Keratinocyte (primary cell): Measurements from ENCODE around the gene TCIRG1. TPM values are rescaled to one million over a fixed set of nuclear protein-coding genes. Genes with fewer than 3 reads are reported as not detected.

Experiments used
- DNase-seq: peaks from one replicate; pipeline ENCODE4 v3.0.0-alpha.2; 2011; ENCODE audit warnings: low read depth, missing footprints, low spot score
- FAIRE-seq: peaks from 2 replicates; lab custom pipeline; 2011; peaks lifted over from hg19 to GRCh38; lab: Jason Lieb, UNC
- H2AFZ ChIP-seq: 2 replicates; pipeline ENCODE4 v1.6.0; 2012; ENCODE audit warnings: low read length, control low read depth, inconsistent platforms; ENCODE audit not compliant: control insufficient read depth
- H3K27ac ChIP-seq: 2 replicates; pipeline ENCODE4 v1.5.1; 2011; ENCODE audit warnings: low read length; ENCODE audit not compliant: control insufficient read depth, insufficient read depth
- H3K27me3 ChIP-seq: 3 replicates; pipeline ENCODE4 v1.6.0; 2011; ENCODE audit warnings: low read length; ENCODE audit not compliant: control insufficient read depth, insufficient read depth; ENCODE audit errors: extremely low read depth
- H3K36me3 ChIP-seq, 2 experiments: 2 replicates in 1 of 2; 3 replicates in 1 of 2; pipeline ENCODE4 v1.5.1; 2011; ENCODE audit warnings: low read length in 2 of 2, mild to moderate bottlenecking in 1 of 2; ENCODE audit not compliant: control insufficient read depth in 2 of 2, insufficient read depth in 2 of 2; ENCODE audit errors: extremely low read depth in 1 of 2
- H3K4me1 ChIP-seq: 3 replicates; pipeline ENCODE4 v1.5.1; 2011; ENCODE audit warnings: low read length; ENCODE audit not compliant: control insufficient read depth, insufficient read depth; ENCODE audit errors: extremely low read depth
- H3K4me2 ChIP-seq: 3 replicates; pipeline ENCODE4 v1.6.0; 2011; ENCODE audit warnings: low read depth, low read length; ENCODE audit not compliant: control insufficient read depth, insufficient read depth; ENCODE audit errors: extremely low read depth
- H3K4me3 ChIP-seq, 3 experiments: fragments of 200-600 bp in 1 of 3; sonication (generic) in 1 of 3; 2 replicates in 2 of 3; 3 replicates in 1 of 3; pipeline ENCODE4 v1.5.1; 2011 to 2016; ENCODE audit warnings: low read length in 3 of 3, mild to moderate bottlenecking in 3 of 3, control low read depth in 2 of 3, inconsistent platforms in 1 of 3, low read depth in 1 of 3, mixed read lengths in 1 of 3, mixed run types in 1 of 3, moderate library complexity in 1 of 3; ENCODE audit not compliant: control insufficient read depth in 2 of 3, insufficient read depth in 2 of 3; ENCODE audit errors: extremely low read depth in 1 of 3
- H3K79me2 ChIP-seq: 2 replicates; pipeline ENCODE4 v1.6.0; 2012; ENCODE audit warnings: low read length; ENCODE audit not compliant: control insufficient read depth, insufficient read depth
- H3K9ac ChIP-seq: 3 replicates; pipeline ENCODE4 v1.6.0; 2011; ENCODE audit warnings: low read length; ENCODE audit not compliant: control insufficient read depth, insufficient read depth; ENCODE audit errors: extremely low read depth
- H3K9me1 ChIP-seq: 3 replicates; pipeline ENCODE4 v1.6.0; 2011; ENCODE audit warnings: low read length; ENCODE audit not compliant: control insufficient read depth, insufficient read depth; ENCODE audit errors: extremely low read depth
- H3K9me3 ChIP-seq: 2 replicates; pipeline ENCODE4 v1.5.1; 2012; ENCODE audit warnings: low read depth, low read length; ENCODE audit not compliant: control insufficient read depth
- H4K20me1 ChIP-seq: 3 replicates; pipeline ENCODE4 v1.6.0; 2011; ENCODE audit warnings: low read length; ENCODE audit not compliant: control insufficient read depth, insufficient read depth; ENCODE audit errors: extremely low read depth
- CTCF ChIP-seq, 3 experiments: IDR thresholded peaks in 1 of 3; conservative IDR thresholded peaks in 1 of 3; optimal IDR thresholded peaks in 1 of 3; 2 replicates in 2 of 3; 3 replicates in 1 of 3; pipeline versions ENCODE3 to v1.5.1; 2011; ENCODE audit warnings: low read length in 3 of 3, mild to moderate bottlenecking in 3 of 3, moderate library complexity in 2 of 3, control low read depth in 1 of 3, inconsistent platforms in 1 of 3; ENCODE audit not compliant: insufficient read depth in 2 of 3; ENCODE audit errors: extremely low read depth in 1 of 3
- EZH2 ChIP-seq: IDR thresholded peaks from one replicate; pipeline ENCODE4 v1.6.1; 2012; ENCODE audit warnings: inconsistent platforms, mild to moderate bottlenecking, low read length, moderate library complexity
- dilution Hi-C: fragments of 300-500 bp; cut with MboI; formaldehyde crosslinking; loops from one replicate; pipeline ENCODE4 v1.7.0; 2020; ENCODE audit warnings: low sequenced_read_pairs; ENCODE audit not compliant: extremely low pct_ligation_motif_present
- polyA plus RNA-seq, 5 experiments: library from polyadenylated mRNA; depleted of rRNA in 3 of 5; stranded (reverse) in 3 of 5; stranded (forward) in 1 of 5; unstranded in 1 of 5; fragments of >200 nt; gene quantifications; 1 replicate in 1 of 5; 2 replicates in 3 of 5; 3 replicates in 1 of 5; pipeline versions ENCODE4 v1.2.1 to v1.2.3, GENCODE V29; 2011 to 2012; ENCODE audit warnings: missing spikeins in 2 of 5, low read depth in 1 of 5, low replicate concordance in 1 of 5
- small RNA-seq, 3 experiments: library from RNA; depleted of rRNA; stranded (forward); fragments of <200 nt; gene quantifications; one replicate each; pipeline ENCODE3, GENCODE V24; 2012; ENCODE audit warnings: low read depth in 3 of 3, low replicate concordance in 1 of 3; ENCODE audit not compliant: insufficient read length in 3 of 3

Gene TCIRG1
- polyA plus RNA-seq, 1 donor (not counting 4 experiments of a cell fraction or from before 2014, with no cell fraction given): 12.7 TPM

- H2AFZ ChIP-seq: no peak overlapping the region
Measured at GRCh38 chr11:68099474-68100405, 60.9 kb downstream of the TCIRG1 start.

More at GRCh38 chr11:68099474-68100405, 60.9 kb downstream of the TCIRG1 start:
- no peak overlapping the region for H3K27ac ChIP-seq
- H3K9me3 ChIP-seq: no peaks in the 10 kb centered on the region
- H3K9me1 ChIP-seq: no peaks in the 10 kb centered on the region
- dilution Hi-C loops: no loop called here
- H3K9ac ChIP-seq: no peak overlapping the region
- no peaks in the 10 kb centered on the region for H4K20me1 ChIP-seq
- H3K79me2 ChIP-seq: no peaks in the 10 kb centered on the region
- H3K27me3 ChIP-seq: no peaks in the 10 kb centered on the region
- H3K4me1 ChIP-seq: no peaks in the 10 kb centered on the region
- FAIRE-seq (no peak), DNase-seq (no peak)
- H3K4me2 ChIP-seq: no peak overlapping the region
- H3K36me3 ChIP-seq: no peaks in the 10 kb centered on the region
- no peak overlapping the region for H3K4me3 ChIP-seq
- no peak for TF ChIP-seq CTCF (optimal IDR thresholded peaks at IDR 0.05 in 1 of 3, IDR thresholded peaks at IDR 0.05 in 1 of 3, conservative IDR thresholded peaks at IDR 0.05 in 1 of 3; ENCODE audit: extremely low read depth in 1 of 3, insufficient read depth in 2 of 3, low read length in 3 of 3)
- TF ChIP-seq EZH2: no peak

Small RNA genes lying within 50 kb of the gene (small RNA-seq; reads per million reads assigned to genes)
- gene MIR6753: 0 reads per million in 3 experiments

Other genes with a start within 250 kb of the TCIRG1 start
- 15.4 to 17.5 TPM (median 16.5 TPM) in 3 replicates for gene UNC93B1, start 34.9 kb upstream of the TCIRG1 start, polyA plus RNA-seq
- 0.07 to 0.16 TPM (median 0.08 TPM) in 3 replicates for gene ALDH3B1, start 28.7 kb upstream of the TCIRG1 start, polyA plus RNA-seq
- 51.7 to 99.9 TPM (median 65.2 TPM) in 3 replicates for gene NDUFS8, start 8.3 kb upstream of the TCIRG1 start, polyA plus RNA-seq
- 3.8 to 7.1 TPM (median 4.5 TPM) in 3 replicates for gene CHKA, start 82.4 kb downstream of the TCIRG1 start, polyA plus RNA-seq
- 7.4 to 17.2 TPM (median 10.3 TPM) in 3 replicates for gene KMT5B, start 174.3 kb downstream of the TCIRG1 start, polyA plus RNA-seq
- 28.4 to 32.8 TPM (median 32.2 TPM) in 3 replicates for gene C11orf24, start 232.9 kb downstream of the TCIRG1 start, polyA plus RNA-seq